Muscle of arm (tissue), 12 donors: ENCODE measurements around the gene FTO. TPM values are rescaled to one million over a fixed set of nuclear protein-coding genes. Genes with fewer than 3 reads are reported as not detected.
"Not testable (repeated sequence)": the region's sequence is repeated elsewhere in the genome, so short reads cannot be mapped to it uniquely, and the experiment has no call there.

Source experiments
- DNase-seq: peaks from one replicate; pipeline ENCODE4 v3.0.0-alpha.2; 2013
- polyA plus RNA-seq, 12 donors: library from polyadenylated mRNA; unstranded; fragments of 120-200 nt; gene quantifications; one replicate each; pipeline ENCODE4 v1.2.1, GENCODE V29; 2013; ENCODE audit not compliant: insufficient read length in 12 of 12

The FTO gene
- polyA plus RNA-seq, 12 donors = 41.8 to 73.9 (median 62.4) TPM; not detected in 1

DNA sequence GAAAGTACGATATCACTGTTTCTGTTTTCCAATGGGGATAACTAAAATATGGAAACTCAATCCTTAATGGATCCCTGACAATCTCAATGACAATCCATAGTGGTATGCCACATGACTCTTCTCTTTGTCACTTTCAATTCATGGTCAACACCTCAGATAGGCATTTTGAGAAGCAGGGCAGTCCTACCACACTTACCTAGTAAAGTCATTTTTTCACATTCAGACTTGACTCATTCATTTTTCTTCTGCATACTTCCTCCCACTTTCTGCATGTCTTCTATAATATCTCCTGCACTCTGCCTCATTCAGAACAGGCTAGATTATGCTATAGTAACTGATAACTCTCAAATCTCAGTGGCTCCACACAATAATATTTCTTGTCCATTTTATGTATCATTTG is 117.5 kb downstream of the FTO start:
- no peak for DNase-seq

DNA sequence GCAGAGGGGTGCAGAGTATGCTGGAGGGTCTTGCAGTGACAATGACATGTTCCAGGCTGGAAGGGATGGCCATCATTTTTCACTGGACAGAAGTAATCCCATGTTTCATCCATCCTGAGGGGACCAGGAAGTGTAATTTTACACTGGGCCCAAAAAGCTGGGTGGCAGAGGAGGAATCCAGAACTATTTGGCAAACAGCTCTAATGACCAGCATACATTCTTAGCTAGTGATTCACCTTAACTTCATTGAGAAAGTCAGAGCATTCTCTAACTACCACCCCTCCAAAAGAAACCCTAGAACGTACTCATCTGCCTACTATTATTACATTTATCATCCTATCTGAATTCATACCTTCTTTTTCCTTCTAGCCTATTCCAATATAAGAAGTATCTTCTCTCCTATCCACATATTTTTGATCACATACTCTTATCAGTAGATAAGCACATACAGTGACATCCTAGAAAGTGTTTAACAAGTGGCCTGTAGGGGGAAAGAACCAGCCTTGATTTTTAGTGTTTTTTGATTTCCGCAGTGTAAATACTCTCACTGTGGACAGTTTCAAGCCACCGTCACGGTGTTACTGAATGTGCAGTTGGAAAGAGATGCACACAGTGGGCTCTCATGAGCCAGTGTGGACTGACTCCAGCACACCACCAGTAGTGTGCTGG is 118.1 kb downstream of the FTO start:
- DNase-seq = no peak

GRCh38 chr16:53822936-53823529 is 119.1 kb downstream of the FTO start:
- no peak for DNase-seq

GRCh38 chr16:53826658-53827057 is 122.7 kb downstream of the FTO start:
- no peak for DNase-seq

DNA sequence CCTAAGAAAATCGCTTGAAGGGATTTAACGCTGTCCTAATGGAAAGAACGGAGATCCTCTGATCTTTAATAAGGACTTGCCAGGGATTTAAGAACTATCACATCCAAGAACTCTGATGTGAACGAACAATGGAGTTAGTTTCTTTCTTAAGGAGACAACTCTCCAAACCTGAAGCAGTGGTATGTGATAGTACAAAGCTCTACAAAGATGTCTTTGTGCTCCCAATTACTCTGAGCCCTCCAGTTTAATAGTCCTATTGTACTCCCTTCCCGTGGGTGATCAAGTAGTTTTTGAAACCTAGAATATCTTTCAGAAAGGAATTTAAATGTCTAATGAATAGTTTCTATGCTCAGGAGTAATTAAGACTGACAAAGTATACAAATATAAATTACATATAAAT is 123.8 kb downstream of the FTO start:
- DNase-seq = no peak

DNA sequence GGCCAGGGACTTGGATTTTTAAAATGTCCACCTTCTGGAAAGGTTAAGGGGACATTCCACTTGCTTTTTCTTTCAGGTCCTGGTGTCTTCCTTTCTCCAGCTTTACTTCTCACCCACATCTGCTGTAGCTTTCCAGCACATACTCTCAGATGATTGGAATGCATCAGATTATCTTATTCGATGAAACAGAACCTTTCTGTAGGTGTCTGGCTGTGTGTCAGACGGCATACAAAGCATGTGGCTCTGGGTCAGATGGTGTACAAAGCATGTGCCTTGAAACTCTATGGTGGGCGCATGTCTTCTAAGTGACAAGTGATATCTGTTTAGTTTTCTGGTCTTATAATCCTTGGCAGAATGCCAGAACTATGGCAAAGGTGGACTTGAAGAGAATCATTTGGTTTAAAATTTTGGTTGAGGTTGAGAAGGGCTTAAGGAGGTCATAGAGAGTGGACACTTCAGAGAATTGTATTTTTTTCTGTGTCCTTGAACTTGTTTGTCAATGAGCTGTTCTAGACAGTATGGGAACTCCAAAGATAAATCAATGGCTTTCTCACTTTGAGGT is 125.3 kb downstream of the FTO start:
- DNase-seq = no peak

- no peak for DNase-seq
These were observed 129.1 kb downstream of the FTO start for GRCh38 chr16:53832896-53833544.

DNA sequence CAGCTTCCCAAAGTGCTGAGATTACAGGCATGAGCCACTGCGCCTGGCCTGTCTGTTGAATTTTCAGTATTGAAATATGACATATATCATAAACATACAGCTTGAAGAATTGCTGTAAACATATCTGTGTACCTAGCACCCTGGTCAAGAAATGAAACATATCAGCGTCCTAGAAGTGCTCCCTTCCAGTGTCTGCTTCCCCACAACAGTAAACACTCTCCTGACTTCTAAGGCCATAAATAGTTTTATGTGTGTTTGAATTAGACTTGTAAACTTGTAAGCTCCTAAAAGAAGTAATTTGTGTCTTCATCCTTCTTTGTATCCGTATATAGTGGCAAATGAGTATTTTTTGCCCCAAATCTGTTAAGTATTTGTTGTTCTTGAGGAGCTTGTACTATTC is 132.2 kb downstream of the FTO start:
- DNase-seq = no peak

DNA sequence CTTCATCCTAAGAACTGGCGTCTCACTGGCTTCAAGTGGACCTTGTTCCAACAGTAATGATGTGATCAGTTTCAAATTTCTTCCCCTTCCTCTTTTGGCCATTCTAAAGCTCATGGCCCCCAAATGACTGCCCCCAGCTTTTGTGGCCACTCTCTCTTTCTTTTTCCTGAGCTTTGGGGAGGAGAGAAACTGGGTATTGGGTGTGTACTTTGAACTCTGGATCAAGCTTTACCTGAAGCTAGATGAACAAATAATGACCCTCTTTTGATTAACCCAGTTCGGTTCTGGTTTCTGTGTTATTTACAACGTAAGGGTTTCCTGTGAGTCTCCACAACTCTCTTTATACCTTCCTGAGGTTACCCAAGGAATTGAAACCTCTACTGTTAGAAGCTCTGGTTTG is 132.7 kb downstream of the FTO start:
- no peak for DNase-seq

DNA sequence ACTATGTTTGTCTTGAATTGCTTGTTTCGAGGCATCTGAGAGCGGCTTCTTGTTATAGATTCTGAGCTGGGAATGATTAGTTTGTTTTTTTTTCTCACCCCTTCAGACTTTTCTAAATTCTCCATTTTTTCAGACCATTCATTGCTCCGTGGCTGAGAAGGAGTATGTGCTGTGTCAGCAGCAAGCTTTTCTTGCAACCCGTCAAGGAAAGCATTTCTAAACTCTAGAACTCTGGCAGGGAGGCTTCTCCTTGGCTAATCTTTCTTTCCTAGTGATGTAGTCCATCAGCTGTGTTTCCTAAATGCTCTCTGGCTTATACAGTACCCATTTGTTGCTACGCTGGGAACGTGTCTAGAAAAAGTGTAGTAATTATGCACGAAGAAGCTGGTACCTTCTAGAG is 133.5 kb downstream of the FTO start:
- no peak for DNase-seq

DNA sequence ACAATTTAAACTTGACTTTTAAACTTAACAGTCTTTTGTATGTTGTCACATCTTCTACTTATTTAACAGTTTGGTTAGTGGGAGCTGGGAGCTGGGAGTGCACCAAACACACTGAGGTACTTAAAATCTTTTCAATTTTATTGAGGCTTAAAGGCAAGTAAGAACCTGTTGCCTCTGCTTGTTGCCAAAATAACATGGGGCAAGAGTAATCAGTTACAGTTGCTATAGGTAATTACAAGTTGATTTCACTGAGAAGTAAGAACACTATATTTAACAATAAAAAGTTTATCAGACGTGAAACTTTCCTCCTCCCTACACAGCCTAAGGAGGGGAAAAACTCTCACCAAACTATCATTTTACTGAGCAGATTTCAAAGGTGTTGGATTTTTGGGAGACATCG is 135.2 kb downstream of the FTO start:
- DNase-seq = no peak

DNA sequence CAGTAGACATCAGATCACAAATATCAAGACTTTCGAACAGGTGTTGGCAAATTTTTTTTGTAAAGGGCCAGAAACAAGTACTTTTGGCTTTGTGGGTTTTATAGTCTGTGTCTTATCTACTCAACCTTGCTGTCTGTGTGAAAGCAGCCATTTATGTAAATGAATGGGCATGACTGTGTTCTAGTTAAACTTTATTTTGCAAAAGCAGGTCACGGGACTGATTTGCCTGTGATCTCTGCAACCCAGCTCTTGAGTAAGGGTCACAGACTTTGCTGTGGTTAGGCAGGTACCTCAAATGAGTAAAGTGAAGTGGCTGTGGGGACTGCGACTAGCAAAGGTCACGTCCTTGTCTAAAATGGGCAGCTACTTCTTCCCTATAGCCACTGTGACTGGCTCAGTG is 136.5 kb downstream of the FTO start:
- no peak for DNase-seq

GRCh38 chr16:53841884-53842283 is 137.9 kb downstream of the FTO start:
- DNase-seq = no peak

DNA sequence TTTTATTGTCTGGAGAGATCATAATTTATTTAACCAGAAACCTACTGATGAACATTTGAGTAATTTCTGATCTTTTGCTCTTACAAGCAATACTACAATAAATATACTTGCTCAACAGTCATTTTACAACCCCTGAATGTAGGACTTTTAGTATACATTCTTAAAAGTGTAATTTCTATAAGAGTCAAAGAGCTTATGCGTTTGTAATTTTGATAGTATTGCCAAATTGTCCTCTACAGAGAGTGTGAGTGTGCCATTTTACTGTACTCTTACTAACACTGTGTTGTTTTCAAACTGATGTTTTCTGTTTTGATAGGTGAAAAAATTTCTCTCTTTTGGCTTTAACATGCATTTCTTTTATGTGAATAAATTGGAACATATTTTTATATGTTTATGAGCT is 139.1 kb downstream of the FTO start:
- DNase-seq = no peak

DNA sequence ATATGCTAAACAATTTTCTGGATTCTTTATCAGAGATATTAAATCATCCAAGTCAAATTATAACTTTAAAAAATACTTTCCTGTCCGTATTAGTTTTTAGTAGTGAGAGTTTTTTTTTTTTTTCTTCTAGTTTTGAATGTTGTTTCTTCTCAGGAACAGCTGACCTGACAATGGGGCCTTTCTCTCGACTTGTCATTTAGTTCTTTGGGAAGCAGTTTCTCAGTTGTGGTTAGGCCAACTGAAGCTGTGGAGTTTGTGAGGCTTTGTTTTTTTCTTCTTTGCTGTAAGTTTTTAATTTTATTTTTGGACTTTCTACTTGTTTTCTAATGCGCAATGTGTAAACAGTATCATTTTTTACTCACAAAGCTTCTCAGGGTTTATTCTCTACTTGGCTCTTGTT is 140.8 kb downstream of the FTO start:
- DNase-seq = no peak

- not testable (repeated sequence) for DNase-seq
These were observed 142.6 kb downstream of the FTO start for GRCh38 chr16:53846549-53846948.

DNA sequence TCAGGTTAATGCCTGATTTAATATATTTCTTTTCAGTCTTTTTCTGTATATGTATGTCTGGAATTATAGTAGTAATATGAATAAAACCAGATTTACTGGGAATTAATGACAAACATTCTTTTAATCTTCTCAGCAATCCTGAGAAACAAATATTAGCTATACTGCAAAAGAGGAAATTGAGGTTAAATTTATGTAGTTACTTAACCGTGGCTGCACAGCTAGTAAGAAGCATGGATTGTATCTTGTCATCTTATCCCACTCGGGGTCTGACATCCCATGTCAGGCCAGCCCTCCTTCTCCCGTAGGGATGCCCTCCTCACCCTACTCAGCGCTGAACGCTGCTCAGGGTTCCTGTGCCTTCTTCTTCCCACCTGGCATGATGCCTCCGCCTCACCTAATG is 143.0 kb downstream of the FTO start:
- DNase-seq = no peak

DNA sequence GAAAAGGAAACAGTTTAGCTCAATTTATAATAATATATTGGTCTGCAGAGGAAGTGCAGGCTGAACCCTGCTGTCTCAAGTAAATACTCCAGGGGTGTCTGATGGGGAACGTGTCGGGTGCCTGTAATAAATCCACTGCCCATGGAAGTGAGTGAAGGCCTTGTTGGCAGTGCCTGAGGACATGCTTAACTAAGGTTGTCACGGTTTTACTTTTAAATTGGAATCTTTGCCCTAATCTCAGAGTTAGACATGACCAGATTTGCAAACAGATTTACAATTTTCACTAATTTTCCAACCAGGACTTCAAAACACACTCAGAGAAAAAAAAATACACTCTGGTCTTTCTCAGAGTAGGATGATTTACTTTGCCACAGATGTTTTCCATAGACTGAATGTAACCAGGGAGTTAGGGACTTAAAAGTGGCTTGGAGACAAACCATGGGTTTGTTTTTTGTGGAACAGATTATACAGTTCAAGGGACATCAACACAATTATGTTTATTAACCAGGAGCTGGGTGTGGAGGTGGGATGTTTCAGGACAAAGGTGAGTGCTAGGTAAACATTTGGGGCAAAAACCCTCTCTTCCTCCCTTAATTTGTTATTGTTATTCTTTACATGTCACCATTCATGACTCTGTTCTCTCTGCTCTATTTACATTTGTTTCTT is 144.5 kb downstream of the FTO start:
- DNase-seq = no peak

DNA sequence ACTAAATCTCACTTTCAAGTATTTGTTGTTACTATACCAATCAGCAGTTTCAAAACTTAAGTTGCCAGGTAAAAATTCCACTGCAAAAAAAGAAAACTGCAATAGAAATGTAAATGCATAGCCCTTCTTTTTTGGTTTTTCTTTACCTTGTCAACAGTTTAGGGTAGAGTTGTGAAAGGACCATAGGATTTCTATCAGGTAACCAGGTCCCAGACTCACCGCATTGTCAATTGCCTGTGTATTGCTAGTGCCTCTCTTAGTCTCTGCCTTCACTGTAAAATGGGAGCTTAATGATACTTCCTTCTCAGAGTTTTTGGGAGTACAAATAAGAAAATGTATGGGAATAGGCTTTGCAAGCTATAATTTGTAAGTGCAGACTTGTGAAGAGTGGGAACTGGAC is 145.0 kb downstream of the FTO start:
- no peak for DNase-seq

- DNase-seq = no peak
These were observed 145.6 kb downstream of the FTO start for GRCh38 chr16:53849585-53849984.

DNA sequence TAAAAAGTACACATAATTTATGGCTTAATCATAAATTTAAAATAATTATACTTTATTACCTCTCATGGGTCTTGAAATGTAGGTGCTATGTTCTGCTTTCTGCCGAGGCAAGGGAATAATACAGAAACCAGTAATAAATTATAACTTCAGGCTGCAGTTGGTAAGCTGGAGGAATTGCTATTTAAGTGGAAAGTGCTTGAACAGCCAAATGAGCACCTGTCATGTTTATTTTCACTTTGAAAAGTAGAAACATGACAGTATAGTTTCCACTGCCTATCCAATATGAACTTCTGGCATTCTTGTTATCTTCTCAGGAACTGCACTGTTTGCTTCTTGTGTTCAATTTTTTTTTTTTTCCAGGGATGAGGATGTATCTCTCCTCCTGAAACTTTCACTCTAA is 146.0 kb downstream of the FTO start:
- no peak for DNase-seq

- no peak for DNase-seq
These were observed 148.7 kb downstream of the FTO start for GRCh38 chr16:53852678-53853077.

- no peak for DNase-seq
These were observed 151.1 kb downstream of the FTO start for GRCh38 chr16:53855056-53855455.
